Activated CD8-positive, alpha-beta T cell treated with anti-CD3 and anti-CD28 coated beads, Interleukin-2, amount 10 ng/mL, durations not matched to agents 7 days and 5 days (primary cell): ENCODE measurements around the gene PNPLA7. TPM values are rescaled to one million over a fixed set of nuclear protein-coding genes. Genes with fewer than 3 reads are reported as not detected.
"Not testable (repeated sequence)": the region's sequence is repeated elsewhere in the genome, so short reads cannot be mapped to it uniquely, and the experiment has no call there.

ENCODE experiments used
- ATAC-seq: fragments of 150-1000 bp; cut with Tn5 transposase; one replicate; pipeline ENCODE4 v1.10.0; 2021; ENCODE audit warnings: moderate library complexity
- CTCF ChIA-PET: fragments of 350-600 bp; sonication (Branson Sonifier 250); formaldehyde crosslinking; loops from one replicate; lab custom pipeline; 2021; ENCODE audit warnings: antibody characterized with exemption; lab: Charles Lee
- POLR2A ChIA-PET: fragments of 350-600 bp; sonication (Branson Sonifier 250); formaldehyde crosslinking; loops from one replicate; lab custom pipeline; 2021; ENCODE audit warnings: antibody characterized with exemption; lab: Charles Lee
- DNase-seq: peaks from one replicate; pipeline ENCODE4 v3.0.0-alpha.2; 2020
- H3K27ac Mint-ChIP-seq: one replicate; pipeline ENCODE4 v1.8.0; 2021; ENCODE audit warnings: mild to moderate bottlenecking, mixed read lengths
- H3K27me3 Mint-ChIP-seq: one replicate; pipeline ENCODE4 v1.8.0; 2021; ENCODE audit warnings: low read depth, mixed read lengths
- H3K36me3 Mint-ChIP-seq: one replicate; pipeline ENCODE4 v1.8.0; 2021; ENCODE audit warnings: low read depth, mixed read lengths
- H3K4me1 Mint-ChIP-seq: one replicate; pipeline ENCODE4 v1.8.0; 2021; ENCODE audit warnings: low read depth, mixed read lengths
- H3K4me3 Mint-ChIP-seq: one replicate; pipeline ENCODE4 v1.8.0; 2021; ENCODE audit warnings: mild to moderate bottlenecking, mixed read lengths
- H3K9me3 Mint-ChIP-seq: one replicate; pipeline ENCODE4 v1.8.0; 2022; ENCODE audit warnings: mixed read lengths; ENCODE audit not compliant: insufficient read depth
- microRNA-seq: library from miRNA; unstranded; fragments of <30 nt; microRNA quantifications from one replicate; pipeline ENCODE4 v1.2.0, GENCODE V29; 2022
- total RNA-seq, 2 experiments: library from RNA; stranded (reverse); gene quantifications; one replicate each; pipeline ENCODE4 v1.2.3, GENCODE V29; 2021

The PNPLA7 gene
- total RNA-seq, 2 experiments from 2014 or later = 3.4 to 3.7 TPM

DNA sequence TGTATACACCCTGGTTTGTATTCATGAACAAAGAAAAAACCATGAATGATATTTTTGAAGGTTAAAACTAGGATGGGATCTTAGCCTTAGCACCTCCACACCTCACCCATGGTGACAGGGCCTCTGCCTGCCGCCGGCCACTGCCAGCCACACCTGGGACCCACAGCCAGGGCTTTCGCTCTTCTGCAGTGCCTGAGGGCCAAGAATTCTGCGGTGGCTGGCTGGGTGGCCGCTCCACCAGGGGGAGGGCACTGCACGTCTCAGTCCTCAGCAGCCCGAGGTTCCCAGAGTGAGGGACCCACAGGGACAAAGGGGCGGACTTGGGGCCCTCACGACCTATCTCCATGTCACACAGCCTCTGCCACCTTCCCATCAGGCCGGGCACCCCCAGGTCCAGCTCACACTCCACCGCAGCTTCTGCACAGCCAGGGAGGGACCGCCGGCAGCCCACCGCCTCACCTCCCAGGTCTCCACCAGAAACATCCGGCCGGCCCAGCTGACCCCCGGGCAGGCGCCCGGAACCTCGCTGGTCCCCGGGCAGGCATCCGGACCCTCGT lies 134.1 kb downstream of the PNPLA7 start:
- Mint-ChIP-seq H3K27ac (no peak overlapping the region), H3K27me3 (no peaks in the 10 kb centered on the region), H3K36me3 (peaks cover 2% of the 10 kb centered on the region), H3K9me3 (no peaks in the 10 kb centered on the region), H3K4me3 (no peak overlapping the region), H3K4me1 (peaks cover 25% of the 10 kb centered on the region)
- ChIA-PET CTCF (no interaction called here), POLR2A (no interaction called here)
- ATAC-seq = no peak
- DNase-seq = no peak

DNA sequence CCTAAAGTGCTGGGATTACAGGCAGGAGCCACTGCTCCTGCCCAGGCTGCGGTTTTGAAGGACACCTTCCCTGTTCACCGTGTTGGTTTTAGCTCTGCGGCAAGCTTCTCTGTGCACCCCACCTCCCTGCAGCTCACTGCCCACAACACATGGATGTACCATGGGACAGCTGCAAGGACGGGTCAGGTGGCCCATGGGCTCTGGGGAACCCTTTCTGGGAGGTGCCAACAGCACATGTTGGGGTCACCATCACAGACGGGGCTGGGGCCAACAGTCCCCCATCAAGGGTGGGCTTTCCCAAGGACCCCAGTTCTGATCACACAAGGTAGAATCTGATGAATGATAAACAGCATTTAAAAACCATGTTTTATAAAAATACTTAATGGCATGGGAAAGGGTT lies 134.8 kb downstream of the PNPLA7 start:
- H3K27ac Mint-ChIP-seq = no peak overlapping the region
- ChIA-PET POLR2A (no interaction called here), CTCF (no interaction called here)
- H3K36me3 Mint-ChIP-seq = peaks cover 2% of the 10 kb centered on the region
- peaks cover 29% of the 10 kb centered on the region for H3K4me1 Mint-ChIP-seq
- no peak overlapping the region for H3K4me3 Mint-ChIP-seq
- ATAC-seq (no peak), DNase-seq (no peak)
- H3K9me3 Mint-ChIP-seq = no peaks in the 10 kb centered on the region
- no peaks in the 10 kb centered on the region for H3K27me3 Mint-ChIP-seq

DNA sequence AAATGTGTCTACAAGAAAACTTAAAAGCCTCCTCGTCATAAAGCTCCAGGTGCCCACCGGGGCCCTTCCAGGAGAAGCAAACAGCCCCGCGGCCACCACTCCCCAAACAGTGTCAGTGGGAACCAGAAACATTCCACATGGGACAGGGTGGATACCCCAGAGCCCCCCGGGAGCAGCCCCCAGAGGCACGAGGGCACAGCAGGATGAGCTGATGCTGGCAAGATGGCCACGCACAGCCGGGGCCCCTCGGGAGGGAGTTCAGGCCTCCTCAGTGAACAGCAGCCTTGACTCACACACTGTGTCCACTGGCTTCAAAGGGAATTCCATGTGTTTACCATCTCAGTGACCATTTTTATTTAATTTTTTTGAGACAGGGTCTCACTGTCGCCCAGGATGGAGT lies 137.8 kb downstream of the PNPLA7 start:
- ATAC-seq (no peak), DNase-seq (no peak)
- H3K27ac Mint-ChIP-seq = no peak overlapping the region
- no peaks in the 10 kb centered on the region for H3K9me3 Mint-ChIP-seq
- no peaks in the 10 kb centered on the region for H3K27me3 Mint-ChIP-seq
- ChIA-PET CTCF (interaction anchor here (1.9 kb wide), 1 partner anchor 10 kb away, joined by 6 read pairs; the partner anchor contains the start of gene EXD3), POLR2A (interaction anchor here (0.7 to 0.8 kb wide), 2 partner anchors 10 to 47 kb away, joined by 3 to 4 read pairs; partner anchors contain the start of gene NSMF)
- H3K4me1 Mint-ChIP-seq = peaks cover 33% of the 10 kb centered on the region
- H3K4me3 Mint-ChIP-seq = no peak overlapping the region
- H3K36me3 Mint-ChIP-seq = no peaks in the 10 kb centered on the region

DNA sequence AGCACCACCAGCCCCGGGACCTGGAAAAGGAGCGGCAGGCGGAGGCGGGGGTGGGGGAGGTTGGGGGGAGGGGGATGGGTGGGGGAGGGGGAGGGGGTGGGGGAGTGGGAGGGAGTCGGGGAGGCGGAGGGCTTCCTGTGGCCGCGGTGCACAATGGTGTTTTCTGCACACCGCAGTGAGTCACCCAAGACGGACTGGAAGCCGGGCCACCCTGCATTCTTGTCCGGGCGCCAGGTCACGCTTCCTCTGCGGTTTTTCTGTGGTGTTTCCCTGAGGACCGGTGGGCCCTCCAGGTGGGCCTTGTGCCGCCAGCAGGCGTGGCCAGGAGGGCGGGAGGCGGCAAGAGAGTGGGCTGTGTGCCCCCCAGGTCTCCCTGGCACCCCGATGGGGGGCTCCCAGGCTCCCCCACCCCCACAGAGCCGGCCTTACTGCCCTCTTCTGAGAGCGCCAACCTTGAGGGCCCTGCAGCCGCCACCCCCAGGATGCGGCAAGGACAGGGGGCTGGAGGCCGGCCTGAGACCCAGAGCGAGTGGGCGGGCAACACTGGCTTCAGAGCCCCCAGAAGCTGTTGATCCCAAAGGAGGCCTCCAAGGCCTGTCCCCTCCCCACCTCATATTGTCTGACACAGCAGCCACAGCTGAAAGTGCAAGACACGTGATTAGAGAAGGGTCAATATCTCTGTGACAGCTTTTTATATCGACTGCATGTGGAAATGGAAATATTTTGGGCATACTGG lies 138.4 kb downstream of the PNPLA7 start:
- no peak for ATAC-seq

DNA sequence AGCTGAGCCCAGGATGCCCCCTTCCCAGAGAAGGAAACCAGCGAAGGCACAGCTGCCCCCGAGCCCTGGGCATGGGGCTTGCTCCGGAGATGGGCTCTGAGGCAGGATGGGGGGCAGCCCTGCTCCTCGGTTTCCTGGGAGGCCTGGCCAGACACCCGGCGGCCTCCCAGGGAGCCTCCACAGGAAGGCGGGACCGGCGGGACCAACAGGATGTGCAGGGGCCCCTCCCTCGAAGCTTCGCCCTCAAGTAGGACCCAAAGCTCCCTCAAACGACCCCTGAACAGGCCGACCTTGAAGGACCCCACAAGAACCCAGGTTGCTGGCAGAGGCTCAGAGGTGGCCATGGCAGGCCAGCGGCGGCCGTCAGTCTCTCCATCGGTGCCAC lies 138.9 kb downstream of the PNPLA7 start:
- ChIA-PET CTCF (interaction anchor here (1.9 kb wide), 1 partner anchor 11 kb away, joined by 6 read pairs; the partner anchor contains the start of gene EXD3), POLR2A (no interaction called here)
- no peaks in the 10 kb centered on the region for H3K9me3 Mint-ChIP-seq
- H3K4me1 Mint-ChIP-seq = peaks cover 33% of the 10 kb centered on the region
- no peaks in the 10 kb centered on the region for H3K27me3 Mint-ChIP-seq
- no peaks in the 10 kb centered on the region for H3K36me3 Mint-ChIP-seq
- DNase-seq (no peak), ATAC-seq (no peak)
- H3K4me3 Mint-ChIP-seq = no peak overlapping the region
- H3K27ac Mint-ChIP-seq = no peak overlapping the region

More for the DNA sequence above, 138.4 kb downstream of the PNPLA7 start:
- DNase-seq = peak; percentile 66
- H3K4me1 Mint-ChIP-seq = peaks cover 33% of the 10 kb centered on the region
- H3K27me3 Mint-ChIP-seq = no peaks in the 10 kb centered on the region
- H3K36me3 Mint-ChIP-seq = no peaks in the 10 kb centered on the region
- POLR2A ChIA-PET = no interaction called here
- CTCF ChIA-PET = interaction anchor here (1.9 kb wide), 1 partner anchor 11 kb away, joined by 6 read pairs; the partner anchor contains the start of gene EXD3
- H3K4me3 Mint-ChIP-seq = no peak overlapping the region
- no peaks in the 10 kb centered on the region for H3K9me3 Mint-ChIP-seq
- no peak overlapping the region for H3K27ac Mint-ChIP-seq

DNA sequence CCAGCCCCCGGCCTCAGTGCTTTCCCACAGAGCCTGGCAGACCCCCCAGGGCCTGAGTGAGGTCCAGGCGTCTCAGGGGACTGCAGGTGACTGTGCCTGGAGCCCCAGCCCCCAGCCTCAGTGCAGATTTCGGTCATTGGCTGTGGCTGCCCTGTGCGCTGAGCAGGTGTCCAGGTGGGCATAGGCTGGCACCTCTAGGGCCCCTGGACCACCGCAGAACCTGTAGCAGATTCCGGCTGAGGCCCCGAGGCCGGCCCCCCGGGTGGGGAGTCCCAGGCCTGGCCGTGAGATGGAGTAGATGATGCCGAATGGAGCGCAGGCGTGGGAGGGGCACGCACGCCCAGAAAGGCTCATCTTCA lies 139.3 kb downstream of the PNPLA7 start:
- no peaks in the 10 kb centered on the region for H3K9me3 Mint-ChIP-seq
- ATAC-seq = no peak
- H3K27ac Mint-ChIP-seq = no peak overlapping the region
- no peaks in the 10 kb centered on the region for H3K27me3 Mint-ChIP-seq
- no peak for DNase-seq
- ChIA-PET POLR2A (no interaction called here), CTCF (interaction anchor here (1.9 kb wide), 1 partner anchor 12 kb away, joined by 6 read pairs; the partner anchor contains the start of gene EXD3)
- H3K36me3 Mint-ChIP-seq = no peaks in the 10 kb centered on the region
- peaks cover 33% of the 10 kb centered on the region for H3K4me1 Mint-ChIP-seq
- no peak overlapping the region for H3K4me3 Mint-ChIP-seq

DNA sequence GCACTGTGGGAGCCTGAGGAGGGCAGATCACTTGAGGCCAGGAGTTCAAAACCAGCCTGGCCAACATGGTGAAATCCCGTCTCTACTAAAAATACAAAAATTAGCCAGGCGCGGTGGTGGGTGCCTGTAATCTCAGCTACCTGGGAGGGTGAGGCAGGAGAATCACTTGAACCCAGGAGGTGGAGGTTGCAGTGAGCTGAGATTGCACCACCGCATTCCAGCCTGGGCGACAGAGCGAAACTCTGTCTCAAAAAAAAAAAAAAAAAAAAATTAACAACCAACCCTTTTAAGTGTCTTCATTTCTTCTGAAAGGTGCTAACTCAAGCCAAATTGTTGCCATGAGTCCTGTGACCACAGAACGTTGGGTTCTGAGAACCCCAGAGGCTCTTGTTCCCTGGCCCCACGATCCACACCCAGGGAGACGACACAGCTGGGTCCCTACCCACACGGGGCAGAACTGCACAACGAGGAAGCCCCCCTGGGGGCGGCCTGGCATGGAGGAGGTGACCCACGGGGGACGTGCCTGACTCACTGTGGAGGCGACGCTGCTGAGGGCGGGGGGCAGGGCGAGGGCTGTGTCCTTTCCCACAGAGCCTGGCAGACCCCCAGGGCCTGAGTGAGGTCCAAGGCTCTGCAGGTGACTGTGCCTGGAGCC lies 139.8 kb downstream of the PNPLA7 start:
- POLR2A ChIA-PET, H3K27ac Mint-ChIP-seq, H3K27me3 Mint-ChIP-seq, ATAC-seq, H3K9me3 Mint-ChIP-seq, DNase-seq, H3K36me3 Mint-ChIP-seq, H3K4me3 Mint-ChIP-seq: not testable (repeated sequence)
- CTCF ChIA-PET = interaction anchor here (1.9 to 2.9 kb wide), 2 partner anchors 12 to 124 kb away, joined by 6 to 9 read pairs; partner anchors contain the start of gene EXD3
- peaks cover 33% of the 10 kb centered on the region for H3K4me1 Mint-ChIP-seq

Small RNAs within 50 kb of the gene (microRNA-seq; reads per million reads assigned to microRNA genes)
- not detected for gene MIR7114

Other genes starting within 250 kb of the PNPLA7 start
- gene NRARP, start 248.1 kb downstream of the PNPLA7 start, total RNA-seq = 1 to 10 TPM; 1.4 to 1.5 TPM
- gene EXD3, start 127.2 kb downstream of the PNPLA7 start, total RNA-seq = 10 to 100 TPM in 1 of 2 experiments, 1 to 10 TPM in 1; 10.0 to 10.9 TPM
- under 1 TPM; 0.52 to 0.58 TPM for gene NOXA1, start 127.0 kb downstream of the PNPLA7 start, total RNA-seq
- not detected for gene ENTPD8, start 109.0 kb downstream of the PNPLA7 start, total RNA-seq
- gene NSMF, start 91.1 kb downstream of the PNPLA7 start, total RNA-seq = 10 to 100 TPM; 55.0 to 59.0 TPM
- 10 to 100 TPM; 51.4 to 55.5 TPM for gene MRPL41, start 1.5 kb upstream of the PNPLA7 start, total RNA-seq
- gene DPH7, start 28.5 kb upstream of the PNPLA7 start, total RNA-seq = 10 to 100 TPM; 36.8 to 37.1 TPM
- gene ZMYND19, start 40.1 kb upstream of the PNPLA7 start, total RNA-seq = 10 to 100 TPM; 35.4 to 38.3 TPM
- gene ARRDC1, start 55.3 kb upstream of the PNPLA7 start, total RNA-seq = 10 to 100 TPM; 42.3 to 45.1 TPM
- gene EHMT1, start 68.6 kb upstream of the PNPLA7 start, total RNA-seq = 100 to 1,000 TPM; 112 to 115 TPM